ENCODE measurements around the gene NRG3. TPM values are rescaled to one million over a fixed set of nuclear protein-coding genes. Genes with fewer than 3 reads are reported as not detected.

Gene NRG3
- total RNA-seq, 2 experiments from 2014 or later, result not detected

GRCh38 chr10:81898518-81898917 is 23.5 kb downstream of the NRG3 start:
- ATAC-seq (ENCODE audit: low read depth) (no peak), DNase-seq (no peak)
- Mint-ChIP-seq H3K4me1 (no peaks in the 10 kb centered on the region), H3K36me3 (no peaks in the 10 kb centered on the region), H3K9me3 (no peaks in the 10 kb centered on the region), H3K27me3 (peaks cover 3% of the 10 kb centered on the region), H3K27ac (no peak overlapping the region), H3K4me3 (no peak overlapping the region)
- POLR2A ChIA-PET, result no interaction called here

DNA sequence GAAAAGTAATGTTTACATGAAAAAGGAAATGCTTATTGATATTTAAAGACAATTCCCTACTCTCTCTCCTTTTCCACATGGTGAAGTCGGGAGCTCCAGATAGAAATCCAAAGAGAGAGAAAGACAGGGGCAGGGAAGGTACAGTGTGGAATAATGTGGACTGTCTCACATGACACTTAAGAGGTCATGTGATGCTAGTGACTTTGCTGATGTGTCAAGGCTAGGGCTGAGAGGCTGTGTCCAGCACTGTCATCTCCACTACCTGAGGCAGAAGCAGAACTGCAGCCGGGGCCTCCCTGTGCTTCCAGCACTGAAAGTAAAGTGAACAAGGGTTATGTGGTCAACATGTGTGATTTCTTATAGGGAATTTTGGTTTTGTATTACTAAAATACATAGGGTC is 26.0 kb downstream of the NRG3 start:
- POLR2A ChIA-PET, result no interaction called here
- Mint-ChIP-seq H3K4me3 (no peak overlapping the region), H3K4me1 (no peaks in the 10 kb centered on the region), H3K27me3 (peaks cover 3% of the 10 kb centered on the region), H3K9me3 (no peaks in the 10 kb centered on the region), H3K27ac (no peak overlapping the region), H3K36me3 (no peaks in the 10 kb centered on the region)
- ATAC-seq (ENCODE audit: low read depth) (no peak), DNase-seq (no peak)

DNA sequence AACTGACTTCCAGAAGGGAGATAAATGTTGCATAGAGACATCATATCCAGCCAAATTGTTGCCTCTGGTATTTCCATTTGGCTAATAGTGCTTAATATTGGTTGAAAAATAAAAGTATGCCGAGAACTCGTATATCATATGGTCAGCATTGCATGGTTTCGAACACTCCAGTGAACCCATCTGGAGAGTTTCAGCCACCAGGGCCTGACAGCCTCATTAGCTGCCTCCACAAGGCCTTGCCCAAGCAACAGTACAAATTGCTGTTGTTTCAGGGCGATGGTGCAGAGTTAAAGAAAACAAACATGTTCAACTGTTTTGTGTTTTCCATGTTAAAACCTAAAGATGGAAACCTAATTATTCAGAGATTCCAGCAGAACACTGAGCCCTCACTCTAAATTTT is 28.5 kb downstream of the NRG3 start:
- Mint-ChIP-seq H3K4me1 (no peaks in the 10 kb centered on the region), H3K27me3 (no peaks in the 10 kb centered on the region), H3K27ac (no peak overlapping the region), H3K9me3 (no peaks in the 10 kb centered on the region), H3K4me3 (no peak overlapping the region), H3K36me3 (no peaks in the 10 kb centered on the region)
- ATAC-seq (ENCODE audit: low read depth) (no peak), DNase-seq (no peak)
- POLR2A ChIA-PET, result no interaction called here

DNA sequence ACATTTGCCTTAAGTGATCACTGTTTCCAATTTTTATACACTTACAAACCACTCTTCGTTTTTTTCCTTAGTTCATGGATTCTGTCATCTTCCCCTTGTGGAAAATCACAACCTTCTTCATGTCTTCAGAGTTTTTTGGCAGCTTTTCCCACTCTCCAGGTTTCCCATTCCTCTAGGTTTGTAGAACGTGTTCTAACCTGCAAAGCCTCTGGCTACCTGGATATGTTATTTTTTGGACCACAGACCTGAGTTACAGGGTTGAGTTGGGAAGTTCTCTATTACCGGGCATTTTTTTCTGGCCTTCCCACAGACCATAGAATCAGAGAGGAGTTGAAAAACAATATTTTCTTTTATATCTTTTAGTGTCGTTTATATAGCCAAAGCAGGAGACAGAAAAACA is 30.2 kb downstream of the NRG3 start:
- H3K36me3 Mint-ChIP-seq, result no peaks in the 10 kb centered on the region
- POLR2A ChIA-PET, result no interaction called here
- DNase-seq (no peak), ATAC-seq (ENCODE audit: low read depth) (no peak)
- H3K27me3 Mint-ChIP-seq, result no peaks in the 10 kb centered on the region
- H3K4me3 Mint-ChIP-seq, result no peak overlapping the region
- no peaks in the 10 kb centered on the region for H3K9me3 Mint-ChIP-seq
- H3K27ac Mint-ChIP-seq, result no peak overlapping the region
- H3K4me1 Mint-ChIP-seq, result no peaks in the 10 kb centered on the region

DNA sequence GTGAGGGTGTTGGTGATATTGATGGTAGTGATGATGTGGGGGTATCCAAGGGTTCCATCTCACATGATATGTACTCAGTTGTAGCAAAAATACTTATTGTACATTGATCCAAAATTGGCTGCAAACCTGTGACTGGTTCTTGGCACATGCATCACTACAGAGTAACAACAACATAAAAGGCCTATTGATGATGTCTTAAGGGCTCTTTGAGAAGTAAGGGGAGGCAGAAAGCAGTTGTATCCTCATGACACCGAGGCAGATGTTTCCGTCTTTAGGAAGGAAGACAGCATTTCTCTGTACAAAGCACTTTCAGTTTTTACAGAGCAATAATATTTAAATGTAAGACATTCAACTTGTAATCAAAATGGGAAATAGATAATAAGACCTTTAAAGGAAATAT is 34.5 kb downstream of the NRG3 start:
- no peaks in the 10 kb centered on the region for H3K36me3 Mint-ChIP-seq
- H3K4me3 Mint-ChIP-seq, result no peak overlapping the region
- no peak for DNase-seq
- no peak for ATAC-seq (ENCODE audit: low read depth)
- no peaks in the 10 kb centered on the region for H3K4me1 Mint-ChIP-seq
- no peaks in the 10 kb centered on the region for H3K27me3 Mint-ChIP-seq
- POLR2A ChIA-PET, result no interaction called here
- H3K9me3 Mint-ChIP-seq, result no peaks in the 10 kb centered on the region
- no peak overlapping the region for H3K27ac Mint-ChIP-seq

- POLR2A ChIA-PET, result no interaction called here
These were observed 36.3 kb downstream of the NRG3 start for GRCh38 chr10:81911328-81911727.

DNA sequence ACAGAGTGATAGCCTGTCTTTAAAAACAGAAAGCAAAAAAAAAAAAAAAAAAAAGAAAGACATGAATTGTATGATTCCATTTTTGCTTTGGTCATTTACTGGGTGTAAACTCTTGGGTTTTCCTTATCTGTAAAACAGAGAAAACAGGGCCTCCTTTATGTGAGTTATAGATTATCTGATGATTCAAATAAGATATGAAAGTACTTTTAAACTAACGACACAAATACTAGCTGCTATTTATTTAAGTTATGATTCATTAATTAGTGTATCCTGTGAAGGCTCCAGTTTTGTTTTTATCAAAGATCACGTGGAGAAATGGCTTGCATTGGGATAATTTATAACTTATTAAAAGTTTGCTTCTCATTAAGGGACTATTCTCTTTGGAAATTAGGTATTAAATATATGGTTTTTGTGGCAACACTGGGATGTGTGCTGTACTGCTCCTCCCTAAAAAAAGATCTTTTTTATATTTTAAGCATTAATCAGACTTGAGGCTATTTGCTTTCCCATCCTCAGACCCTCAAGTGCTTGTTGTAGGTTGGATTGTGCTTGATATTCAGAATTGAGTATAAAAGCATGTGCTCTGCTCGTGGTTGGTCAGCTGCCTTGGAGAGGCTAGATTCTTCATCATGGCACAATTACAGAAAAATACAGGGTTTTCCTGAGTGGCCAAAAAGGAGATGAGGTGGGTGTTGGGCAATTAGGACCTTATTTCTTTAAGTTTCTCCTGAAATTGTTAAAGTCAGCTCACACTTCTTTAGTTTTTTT is 39.9 kb downstream of the NRG3 start:
- H3K27ac Mint-ChIP-seq, result no peak overlapping the region
- no peaks in the 10 kb centered on the region for H3K9me3 Mint-ChIP-seq
- no peak for ATAC-seq (ENCODE audit: low read depth)
- H3K36me3 Mint-ChIP-seq, result no peaks in the 10 kb centered on the region
- H3K4me1 Mint-ChIP-seq, result no peaks in the 10 kb centered on the region
- no peaks in the 10 kb centered on the region for H3K27me3 Mint-ChIP-seq
- POLR2A ChIA-PET, result no interaction called here
- H3K4me3 Mint-ChIP-seq, result no peak overlapping the region
- DNase-seq, result no peak

More at GRCh38 chr10:81911328-81911727, 36.3 kb downstream of the NRG3 start:
- Mint-ChIP-seq H3K9me3 (no peaks in the 10 kb centered on the region), H3K27me3 (no peaks in the 10 kb centered on the region), H3K4me1 (no peaks in the 10 kb centered on the region), H3K36me3 (no peaks in the 10 kb centered on the region), H3K4me3 (no peak overlapping the region), H3K27ac (no peak overlapping the region)
- DNase-seq (no peak), ATAC-seq (ENCODE audit: low read depth) (no peak)

DNA sequence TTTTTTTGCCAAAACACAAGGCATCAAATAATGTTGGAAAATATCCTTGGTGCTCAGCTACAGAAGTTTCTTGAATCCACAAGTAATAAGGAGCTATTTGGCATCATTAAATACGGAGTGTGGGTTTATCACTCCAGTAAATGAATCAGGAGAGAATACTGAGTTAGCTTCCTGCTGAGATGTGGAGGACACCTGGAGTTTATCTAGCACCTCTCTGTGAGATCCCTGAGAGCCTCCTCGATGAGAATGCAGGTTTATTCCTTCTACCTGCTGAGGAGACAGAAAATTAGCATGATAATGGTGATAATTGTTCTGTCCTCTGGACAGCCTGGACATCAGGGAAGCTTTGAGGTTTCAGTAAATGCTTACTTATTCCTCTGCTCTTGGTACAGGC is 40.5 kb downstream of the NRG3 start:
- Mint-ChIP-seq H3K36me3 (no peaks in the 10 kb centered on the region), H3K4me3 (no peak overlapping the region), H3K9me3 (no peaks in the 10 kb centered on the region), H3K27me3 (no peaks in the 10 kb centered on the region), H3K27ac (no peak overlapping the region), H3K4me1 (no peaks in the 10 kb centered on the region)
- no peak for DNase-seq
- ATAC-seq (ENCODE audit: low read depth), result no peak
- POLR2A ChIA-PET, result no interaction called here

DNA sequence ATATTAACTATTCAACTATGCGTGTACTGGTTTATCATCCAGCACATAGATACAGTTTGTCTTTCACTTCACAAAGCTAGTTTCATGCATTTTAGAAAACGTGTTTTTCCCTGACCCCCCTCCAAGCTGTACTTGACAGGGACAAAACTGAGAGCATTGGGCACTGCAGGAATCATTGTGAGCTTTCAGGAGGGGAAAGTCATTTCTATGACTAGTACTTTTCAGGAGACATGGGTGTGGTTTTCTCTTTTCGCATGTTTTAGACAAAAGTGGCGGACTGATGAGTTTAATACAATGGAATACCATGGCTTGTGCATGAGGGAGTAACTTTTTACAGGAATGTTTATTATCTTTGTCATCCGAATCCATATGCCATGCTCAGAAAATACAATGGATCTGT is 42.7 kb downstream of the NRG3 start:
- H3K4me1 Mint-ChIP-seq, result no peaks in the 10 kb centered on the region
- ATAC-seq (ENCODE audit: low read depth) (no peak), DNase-seq (no peak)
- H3K27ac Mint-ChIP-seq, result no peak overlapping the region
- H3K36me3 Mint-ChIP-seq, result no peaks in the 10 kb centered on the region
- no peak overlapping the region for H3K4me3 Mint-ChIP-seq
- H3K27me3 Mint-ChIP-seq, result no peaks in the 10 kb centered on the region
- no peaks in the 10 kb centered on the region for H3K9me3 Mint-ChIP-seq
- POLR2A ChIA-PET, result no interaction called here

DNA sequence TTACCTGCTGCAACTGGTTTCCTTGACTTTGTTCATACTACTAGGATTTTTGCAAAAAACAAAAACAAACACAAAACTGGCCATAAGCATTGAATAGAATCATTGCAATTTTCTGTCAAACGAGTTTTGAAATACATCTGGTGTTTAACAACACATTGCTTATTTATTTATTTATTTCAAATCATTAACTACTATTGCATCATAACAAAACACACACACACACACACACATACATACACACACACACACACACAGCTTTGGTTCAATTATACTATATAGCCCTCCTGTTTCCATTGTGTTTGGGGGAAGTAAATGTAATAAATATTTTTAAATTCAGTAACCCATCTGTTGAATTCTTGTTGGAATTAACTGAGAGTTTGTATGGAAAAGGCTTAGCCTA is 43.8 kb downstream of the NRG3 start:
- Mint-ChIP-seq H3K36me3 (no peaks in the 10 kb centered on the region), H3K4me3 (no peak overlapping the region), H3K27me3 (no peaks in the 10 kb centered on the region), H3K9me3 (no peaks in the 10 kb centered on the region), H3K27ac (no peak overlapping the region), H3K4me1 (no peaks in the 10 kb centered on the region)
- POLR2A ChIA-PET, result no interaction called here
- DNase-seq, result no peak
- no peak for ATAC-seq (ENCODE audit: low read depth)

- Mint-ChIP-seq H3K27me3 (no peaks in the 10 kb centered on the region), H3K36me3 (no peaks in the 10 kb centered on the region), H3K9me3 (no peaks in the 10 kb centered on the region), H3K27ac (no peak overlapping the region), H3K4me1 (no peaks in the 10 kb centered on the region), H3K4me3 (no peak overlapping the region)
- DNase-seq (no peak), ATAC-seq (ENCODE audit: low read depth) (no peak)
- POLR2A ChIA-PET, result no interaction called here
These were observed 45.3 kb downstream of the NRG3 start for GRCh38 chr10:81920213-81920829.

DNA sequence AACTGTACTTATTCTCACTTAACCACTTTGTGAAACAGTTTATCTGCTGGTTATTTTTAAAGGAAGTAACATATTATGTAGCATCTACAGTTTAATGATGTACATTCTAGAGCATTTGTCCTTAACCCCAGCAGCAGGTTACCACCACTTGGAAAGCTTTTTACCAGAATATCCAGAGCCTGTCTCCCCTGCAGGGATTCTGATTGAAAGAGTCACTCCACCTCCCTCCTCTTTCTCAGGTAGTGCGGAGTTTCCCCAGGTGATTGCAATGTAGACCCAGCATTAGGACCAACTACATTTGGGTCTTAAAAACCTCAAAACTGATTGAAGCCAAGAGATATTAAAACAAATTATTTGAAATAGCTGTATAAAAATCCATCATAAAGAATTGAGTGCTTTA is 53.1 kb downstream of the NRG3 start:
- POLR2A ChIA-PET, result no interaction called here
- Mint-ChIP-seq H3K36me3 (no peaks in the 10 kb centered on the region), H3K4me1 (no peaks in the 10 kb centered on the region), H3K27ac (no peak overlapping the region), H3K4me3 (no peak overlapping the region), H3K9me3 (no peaks in the 10 kb centered on the region), H3K27me3 (no peaks in the 10 kb centered on the region)
- no peak for DNase-seq
- ATAC-seq (ENCODE audit: low read depth), result no peak

DNA sequence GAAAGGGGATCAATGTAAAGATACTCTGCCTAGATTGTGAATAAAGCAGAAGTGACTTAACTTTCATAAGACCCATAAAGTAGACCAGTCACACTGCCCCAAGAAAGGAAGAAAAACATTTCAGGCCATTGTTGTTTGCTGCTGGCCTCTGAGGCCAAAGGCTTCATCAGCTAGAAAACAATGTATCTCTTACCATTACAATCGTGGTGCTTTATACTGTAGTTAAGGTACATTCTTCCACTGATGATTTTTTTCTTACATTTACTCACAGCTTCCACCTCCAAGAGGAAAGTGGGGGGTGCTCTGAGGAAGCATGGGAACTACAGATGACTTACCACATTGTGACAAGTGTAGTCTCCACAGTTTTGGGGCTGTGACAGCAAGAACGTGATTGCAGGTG is 68.6 kb downstream of the NRG3 start:
- no peaks in the 10 kb centered on the region for H3K36me3 Mint-ChIP-seq
- DNase-seq (no peak), ATAC-seq (ENCODE audit: low read depth) (no peak)
- H3K4me1 Mint-ChIP-seq, result no peaks in the 10 kb centered on the region
- POLR2A ChIA-PET, result no interaction called here
- no peaks in the 10 kb centered on the region for H3K9me3 Mint-ChIP-seq
- H3K4me3 Mint-ChIP-seq, result no peak overlapping the region
- no peak overlapping the region for H3K27ac Mint-ChIP-seq
- no peaks in the 10 kb centered on the region for H3K27me3 Mint-ChIP-seq

DNA sequence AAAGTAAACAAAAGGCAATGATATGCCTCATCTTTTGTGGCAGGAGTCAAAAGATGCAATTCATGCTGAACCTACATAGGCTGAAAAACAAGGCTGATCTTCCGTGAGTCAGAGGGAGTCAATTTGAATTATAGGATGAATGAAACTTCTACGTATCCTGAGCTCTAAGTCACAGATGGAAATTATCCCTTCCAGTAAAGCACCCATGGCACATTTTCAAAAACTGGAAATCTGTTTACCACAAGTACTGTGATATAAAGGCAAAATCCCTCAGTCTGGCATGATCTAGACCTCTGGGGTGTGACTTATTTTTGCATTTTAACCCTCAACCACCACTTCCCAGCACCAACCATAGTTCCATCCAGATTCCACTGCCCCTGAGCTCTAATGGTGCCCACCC is 69.6 kb downstream of the NRG3 start:
- ATAC-seq (ENCODE audit: low read depth), result no peak

More for the DNA sequence above, 69.6 kb downstream of the NRG3 start:
- DNase-seq, result no peak
- POLR2A ChIA-PET, result no interaction called here
- no peaks in the 10 kb centered on the region for H3K4me1 Mint-ChIP-seq
- H3K27me3 Mint-ChIP-seq, result no peaks in the 10 kb centered on the region
- no peaks in the 10 kb centered on the region for H3K36me3 Mint-ChIP-seq
- H3K27ac Mint-ChIP-seq, result no peak overlapping the region
- no peaks in the 10 kb centered on the region for H3K9me3 Mint-ChIP-seq
- H3K4me3 Mint-ChIP-seq, result no peak overlapping the region

All from activated naive CD8-positive, alpha-beta T cell treated with anti-CD3 and anti-CD28 coated beads, Interleukin-2, amount 10 ng/mL, durations not matched to agents 7 days and 5 days (primary cell).